Measurements from ENCODE around the gene HEPN1.
A peak's percentile ranks its signal among the peaks of the same experiment; 100 is the strongest.

Gene HEPN1

DNA sequence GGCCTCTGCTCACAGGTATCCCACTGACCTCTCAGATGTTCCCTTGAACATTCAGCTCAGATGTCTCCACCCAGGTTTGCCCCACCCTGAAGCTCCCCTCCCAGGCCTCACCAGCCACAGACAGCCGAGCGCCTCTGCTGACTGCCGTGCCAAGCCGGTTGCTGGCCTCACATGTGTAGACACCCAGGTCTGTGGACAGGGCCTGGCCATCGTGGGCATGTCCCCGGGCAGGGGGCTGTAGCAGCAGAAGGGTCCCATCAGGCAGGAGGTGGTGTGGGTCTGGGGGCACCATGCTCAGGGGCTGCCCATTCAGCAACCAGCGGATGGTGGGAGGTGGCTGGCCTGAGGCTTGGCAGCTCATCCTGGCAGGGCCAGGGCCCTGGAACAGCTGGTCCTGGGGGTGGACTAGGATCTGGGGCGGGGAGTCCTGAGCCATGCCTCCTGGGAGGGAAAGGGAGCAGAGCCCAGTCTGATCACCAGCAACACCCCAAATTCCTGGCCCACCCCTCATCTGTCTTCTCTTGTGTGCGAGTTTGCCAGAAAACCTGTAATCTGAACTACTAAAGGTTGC is 22.1 kb upstream of the HEPN1 start:
- peak in 5 of 42 donors; percentile 7 to 41 (median 20) for DNase-seq
- intact Hi-C loops (cut with DNase I): no loop called here

DNA sequence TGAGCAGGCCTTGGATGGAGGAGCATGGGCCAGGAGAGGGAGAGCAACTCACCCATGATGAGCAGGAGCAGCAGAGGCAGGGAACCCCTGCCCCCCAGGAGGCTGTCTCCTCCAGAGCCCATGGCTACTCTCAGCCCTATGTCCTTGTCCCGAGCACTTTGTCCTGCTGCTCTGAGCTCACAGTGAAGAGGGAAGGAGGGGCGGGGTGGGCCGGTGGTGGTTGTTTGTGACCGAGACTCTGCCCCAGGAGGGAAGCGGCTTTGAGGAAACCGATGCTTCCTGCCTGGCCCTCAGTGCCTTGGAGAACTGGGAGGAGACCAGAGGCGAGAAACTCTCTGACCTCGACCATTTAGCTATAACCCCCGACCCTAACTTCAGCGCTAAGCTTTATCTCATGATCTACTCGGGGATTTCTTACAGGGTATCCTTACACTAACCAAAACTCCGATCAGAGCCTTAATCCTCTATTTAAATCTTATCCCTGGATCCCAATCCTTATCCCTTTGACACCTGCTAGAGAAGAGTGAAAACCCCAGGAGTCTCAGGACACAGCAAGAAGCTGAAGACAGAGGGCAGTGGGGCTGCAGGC is 21.3 kb upstream of the HEPN1 start, which contains the start of gene ROBO4:
Gene ROBO4 (minus strand): TSS at position 192 of the 589 bp plus-strand sequence. CDS start 70 bp downstream, at position 122.
- DNase-seq: peak in 6 of 42 donors; percentile 24 to 46 (median 32)
- intact Hi-C loops (cut with DNase I): no loop called here

GRCh38 chr11:124898263-124898680 is 20.8 kb upstream of the HEPN1 start:
- DNase-seq: peak in 4 of 42 donors; percentile 3 to 51 (median 17)
- intact Hi-C loops (cut with DNase I): no loop called here

GRCh38 chr11:124898711-124899110 is 20.3 kb upstream of the HEPN1 start:
- peak in 40 of 42 donors; percentile 39 to 84 (median 62) for DNase-seq
- intact Hi-C loops (cut with DNase I): no loop called here

DNA sequence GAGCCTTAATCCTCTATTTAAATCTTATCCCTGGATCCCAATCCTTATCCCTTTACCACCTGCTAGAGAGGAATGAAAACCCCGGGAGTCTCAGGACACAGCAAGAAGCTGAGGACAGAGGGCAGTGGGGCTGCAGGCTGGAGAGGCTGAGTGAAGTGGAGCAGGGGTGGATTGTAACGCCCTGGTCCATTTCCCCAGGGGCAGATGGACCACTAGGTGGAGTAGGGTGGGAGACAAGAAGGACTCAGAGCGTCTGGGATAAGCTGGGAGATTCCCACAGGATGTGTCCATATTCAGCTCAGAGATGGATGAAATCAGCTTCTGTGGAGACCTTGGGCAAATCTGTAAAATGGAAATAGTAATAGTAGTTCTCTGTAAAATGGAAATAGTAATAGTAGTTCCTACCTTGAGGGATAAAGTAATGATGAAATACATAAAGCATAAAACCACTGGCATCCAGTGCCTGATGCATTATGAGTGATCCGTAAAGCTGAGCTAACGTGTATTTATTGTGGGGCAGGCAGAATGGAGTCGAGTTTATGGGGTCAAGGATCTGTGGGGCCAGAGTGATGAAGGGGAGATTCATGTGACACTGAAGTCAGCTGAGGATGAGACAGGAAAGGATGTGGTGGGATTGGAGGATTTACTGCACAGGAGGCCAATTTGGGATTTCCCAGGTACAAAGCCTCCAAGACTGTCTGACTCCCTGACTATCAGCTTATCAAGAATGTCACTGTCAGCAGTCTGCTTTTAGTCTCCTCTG is 19.5 kb upstream of the HEPN1 start:
- peak in 4 of 42 donors; percentile 3 to 57 (median 14) for DNase-seq
- intact Hi-C loops (cut with DNase I): no loop called here

DNA sequence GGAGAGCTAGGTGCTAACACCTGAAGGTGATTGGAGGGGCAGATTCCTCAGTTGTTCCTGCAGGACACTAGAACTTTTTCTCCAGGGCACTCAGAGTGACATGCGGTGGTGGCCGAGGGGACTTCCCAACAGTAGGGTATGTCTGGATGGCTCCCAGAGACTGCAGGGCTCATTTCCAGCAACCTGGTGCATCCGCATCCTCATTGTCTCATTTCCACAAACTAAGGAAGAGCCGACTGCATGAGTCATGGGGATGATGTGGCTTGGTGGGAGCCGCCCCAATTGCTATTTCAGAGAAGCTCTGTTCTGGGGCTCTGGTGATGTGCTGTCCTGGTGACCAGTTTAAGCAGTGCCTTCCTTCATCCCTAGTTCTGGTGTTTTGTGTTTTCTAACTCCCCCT is 18.6 kb upstream of the HEPN1 start:
- intact Hi-C loops (cut with DNase I): no loop called here
- DNase-seq: peak in 6 of 42 donors; percentile 3 to 62 (median 32)

DNA sequence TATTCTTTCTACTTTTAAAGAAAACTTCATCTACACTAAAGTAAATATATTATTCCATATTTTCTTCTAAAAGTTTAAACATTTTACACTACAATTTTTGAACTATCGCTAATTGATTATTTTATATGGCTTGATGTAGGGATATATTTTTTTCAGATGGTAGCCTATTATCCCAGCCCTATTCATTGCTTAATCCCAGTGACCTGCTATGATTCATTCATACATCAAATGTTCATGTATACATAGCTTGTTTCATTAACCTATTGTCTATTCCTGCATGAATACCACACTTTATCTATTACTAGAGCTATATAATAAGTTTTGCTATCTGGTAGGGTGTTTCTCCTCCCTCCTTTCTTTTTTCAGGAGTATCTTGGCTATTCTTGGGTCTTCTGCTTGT is 16.4 kb upstream of the HEPN1 start:
- no peak for DNase-seq
- intact Hi-C loops (cut with DNase I): no loop called here

GRCh38 chr11:124915541-124916369 is 3.3 kb upstream of the HEPN1 start:
- intact Hi-C loops (cut with DNase I): no loop called here
- DNase-seq: peak in 2 of 42 donors; percentile 2 to 51

GRCh38 chr11:124916370-124916710 is 2.7 kb upstream of the HEPN1 start:
- DNase-seq: no peak
- intact Hi-C loops (cut with DNase I): no loop called here

DNA sequence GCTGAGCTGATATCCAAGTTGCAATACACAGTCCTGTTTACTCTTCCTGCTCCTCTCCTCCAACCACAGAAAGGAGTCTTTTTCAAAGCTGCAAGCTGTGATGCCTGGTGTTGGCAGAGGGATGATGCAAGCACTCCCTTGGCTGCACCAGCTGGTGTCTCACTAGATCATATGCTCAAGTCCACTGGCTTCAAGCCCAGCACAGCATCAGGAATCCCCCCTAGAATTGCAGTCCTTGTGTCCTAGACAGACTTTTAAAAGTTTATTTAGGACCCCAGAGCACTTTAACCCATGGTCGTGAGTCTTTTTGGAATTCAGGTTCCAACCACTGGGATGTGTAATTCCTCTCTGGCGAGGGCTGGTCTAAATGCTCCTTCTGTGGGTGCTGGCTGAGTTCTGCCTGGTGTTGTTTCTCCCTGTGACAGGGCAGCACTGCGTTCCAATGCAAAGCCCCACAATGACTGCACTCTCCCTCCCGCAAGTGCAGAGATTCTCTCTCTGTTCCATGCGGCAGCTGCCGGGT is 1.9 kb upstream of the HEPN1 start:
- peak; percentile 51 to 93 (median 78) for DNase-seq
- intact Hi-C loops (cut with DNase I): no loop called here

DNA sequence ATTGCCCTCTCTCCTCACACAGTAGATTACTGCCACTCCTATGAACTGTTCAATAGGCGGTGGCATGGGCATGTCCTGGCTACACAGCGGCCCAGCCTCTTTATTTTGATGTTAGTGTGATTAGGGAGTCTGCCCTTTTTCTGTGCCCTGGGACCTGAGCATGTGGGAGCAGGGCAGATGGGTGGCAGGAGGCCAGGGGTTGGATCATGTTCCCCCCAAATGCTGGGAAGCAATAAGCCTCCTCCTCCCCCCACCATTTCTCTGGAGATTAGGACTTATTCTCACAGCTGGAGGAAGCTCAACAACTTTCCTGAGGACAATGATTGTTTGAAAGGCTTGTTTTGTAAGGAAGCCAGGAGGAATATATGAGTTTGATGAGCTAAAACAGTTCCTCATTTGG is 848 bp downstream of the HEPN1 start:
- peak in 2 of 42 donors; percentile 56 to 73 for DNase-seq

DNA sequence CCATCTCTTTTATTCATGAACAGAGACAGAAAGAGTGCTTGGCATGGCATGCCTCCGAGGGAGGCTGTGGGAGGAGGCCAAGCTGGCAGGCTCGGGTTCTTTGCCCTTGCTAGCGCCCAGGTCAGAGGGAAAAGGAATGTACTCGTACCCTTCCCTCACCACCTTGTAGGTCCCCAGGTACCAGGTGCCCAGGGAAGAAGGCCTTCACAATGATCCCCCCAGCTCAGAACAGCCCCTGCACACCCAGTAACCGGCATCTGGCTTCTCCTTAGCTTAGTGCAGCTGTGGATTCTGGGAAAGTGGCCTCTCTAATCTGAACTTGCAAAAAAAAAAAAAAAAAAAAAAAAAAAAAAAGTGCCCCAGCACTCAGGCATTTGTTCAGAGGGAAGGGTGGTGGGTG is 1.3 kb downstream of the HEPN1 start:
- DNase-seq: peak in 2 of 42 donors; percentile 11 to 43
- intact Hi-C loops (cut with DNase I): no loop called here

More for the DNA sequence above, 848 bp downstream of the HEPN1 start:
- intact Hi-C loops (cut with DNase I): no loop called here

DNA sequence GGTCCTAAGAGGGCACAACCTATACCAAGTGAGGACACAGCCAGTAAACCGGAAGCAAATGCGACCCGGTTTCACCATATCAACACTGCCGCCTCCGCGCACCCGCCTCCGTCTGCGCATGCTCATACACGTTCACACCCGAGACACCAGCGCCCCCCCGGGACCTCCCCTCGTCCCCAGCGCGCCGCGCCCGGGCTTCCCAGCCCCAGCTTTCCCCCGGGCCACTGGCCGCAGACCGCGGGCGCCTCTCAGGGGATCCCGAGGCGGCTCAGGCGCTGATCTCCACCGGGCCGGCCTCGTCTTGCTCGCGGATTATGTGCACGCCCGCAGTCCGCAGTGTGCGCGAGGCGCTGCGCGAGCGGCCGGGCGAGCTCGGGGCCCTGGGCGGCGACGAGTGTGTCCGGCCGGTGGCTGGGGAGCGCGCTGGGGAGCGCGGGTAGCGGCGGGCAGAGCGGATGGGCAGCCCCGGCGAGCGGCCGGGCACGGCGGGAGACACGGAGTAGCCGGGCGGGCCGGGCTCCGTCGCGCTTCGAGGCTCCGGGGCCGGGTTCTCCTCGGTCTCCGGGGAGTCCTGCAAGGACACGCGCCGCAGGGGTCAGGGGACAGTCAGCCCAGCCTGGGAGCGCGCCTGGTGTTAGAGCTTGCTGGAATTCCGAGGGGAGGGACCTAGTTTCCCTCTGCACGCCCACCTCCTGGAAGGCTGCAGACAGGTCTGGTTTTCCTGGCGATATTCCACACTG is 2.0 kb downstream of the HEPN1 start:
- intact Hi-C loops (cut with DNase I): no loop called here
- peak in 30 of 42 donors; percentile 43 to 79 (median 59) for DNase-seq

DNA sequence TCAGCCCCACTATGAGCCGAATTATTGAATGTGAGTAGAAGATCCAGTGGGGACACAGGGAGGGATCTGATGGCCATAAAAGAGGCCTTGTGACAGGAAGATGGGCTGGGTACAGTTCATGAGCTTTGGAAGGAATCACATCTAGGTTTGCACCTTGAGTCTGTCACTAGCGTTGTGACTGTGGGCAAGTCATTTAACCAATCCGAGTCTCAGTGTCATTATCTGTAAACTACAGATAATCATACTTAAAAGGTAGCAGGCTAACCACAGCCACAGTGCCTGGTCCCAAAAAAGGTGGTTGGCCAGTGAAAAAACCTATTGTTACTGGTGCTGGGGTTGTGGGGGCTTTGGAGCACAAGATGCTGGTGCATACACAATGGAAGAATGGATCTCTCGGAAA is 3.8 kb downstream of the HEPN1 start:
- peak in 1 of 42 donors; percentile 14 for DNase-seq
- intact Hi-C loops (cut with DNase I): no loop called here

DNA sequence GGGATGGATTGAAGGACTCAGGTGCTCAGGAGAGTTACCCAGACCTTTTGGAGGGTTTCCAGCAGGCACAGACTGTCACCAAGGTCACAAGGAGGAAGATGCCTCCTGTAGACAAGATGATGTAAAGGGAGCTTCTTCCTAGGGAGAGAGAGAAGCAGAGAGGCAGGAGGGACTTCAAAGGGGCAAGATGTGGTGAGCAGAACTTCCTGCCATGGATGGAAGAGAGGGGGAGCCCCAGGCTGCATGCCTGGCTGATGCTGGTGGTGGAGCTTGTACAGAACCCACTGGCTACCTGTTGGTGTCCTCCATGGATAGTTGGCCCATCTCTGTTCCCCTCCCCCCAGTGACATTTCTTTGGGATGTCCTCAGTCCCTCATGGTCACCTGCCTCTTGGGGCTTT is 4.2 kb downstream of the HEPN1 start:
- DNase-seq: peak in 1 of 42 donors; percentile 30
- intact Hi-C loops (cut with DNase I): no loop called here

DNA sequence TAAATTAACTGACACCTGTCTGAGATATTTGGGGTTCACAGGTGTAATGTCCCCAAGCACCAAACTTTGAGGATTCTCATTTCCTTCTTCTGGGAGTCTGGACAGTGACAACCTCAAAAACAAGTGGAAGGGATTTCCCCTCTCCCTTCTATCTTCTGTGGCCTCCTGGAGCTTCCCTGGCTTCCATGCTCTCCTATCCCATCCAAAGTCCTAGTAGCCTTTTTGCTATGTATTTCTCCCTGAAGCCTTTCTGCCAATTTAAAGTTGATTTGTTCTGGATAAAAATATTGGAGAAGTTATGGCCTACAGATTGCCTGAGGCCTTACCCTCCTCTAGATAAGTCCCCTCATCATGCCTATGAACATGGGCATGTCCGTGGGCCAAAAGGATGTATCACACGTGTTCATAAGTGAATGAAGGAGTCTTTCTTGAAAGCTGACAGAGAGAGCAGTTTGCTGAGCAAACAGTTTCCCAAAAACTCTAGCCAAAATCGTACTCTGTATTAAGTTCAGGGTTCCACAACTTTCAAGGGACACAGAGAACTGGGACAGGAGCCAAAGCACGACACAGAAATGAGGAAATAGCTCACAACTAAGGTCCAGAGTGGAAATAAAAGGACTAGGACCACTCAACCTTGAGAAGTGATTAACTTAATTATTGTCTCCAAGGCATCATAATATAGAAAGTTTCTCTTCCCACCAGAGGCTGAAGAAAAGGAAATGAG is 10.1 kb downstream of the HEPN1 start:
- intact Hi-C loops (cut with DNase I): no loop called here
- peak in 8 of 42 donors; percentile 20 to 72 (median 50) for DNase-seq

- intact Hi-C loops (cut with DNase I): no loop called here
- no peak for DNase-seq
These were observed 11.7 kb downstream of the HEPN1 start for GRCh38 chr11:124930799-124931198.
